HG02938 (cell line): ENCODE data around the gene MPRIP.

Experiments
- ATAC-seq: cut with Tn5 transposase; IDR thresholded peaks from one replicate; pipeline ENCODE4 v1.9.1; 2021; ENCODE audit warnings: mild to moderate bottlenecking, moderate library complexity; ENCODE audit not compliant: unreplicated experiment

Gene MPRIP

DNA sequence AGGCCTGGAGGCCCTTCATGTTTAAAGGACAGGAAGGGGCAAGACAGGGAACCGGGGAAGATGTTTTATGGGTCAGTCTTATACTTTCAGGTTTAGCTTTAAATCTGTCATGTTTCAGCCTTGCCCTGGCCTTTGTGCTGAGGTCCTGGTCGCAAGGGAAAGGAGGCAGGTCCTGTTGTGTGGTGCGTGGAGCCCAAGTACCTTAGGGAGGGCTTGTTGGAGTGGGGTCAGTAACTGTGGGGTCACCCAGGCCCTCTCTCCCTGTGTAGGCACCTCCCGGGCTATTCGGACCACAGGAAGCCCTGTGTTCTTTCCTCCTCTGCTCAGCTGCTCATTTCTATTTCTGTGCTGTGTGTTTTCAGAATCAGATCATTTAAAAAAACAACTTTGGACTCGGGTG, 42.7 kb downstream of the MPRIP start:
- no peak for ATAC-seq

DNA sequence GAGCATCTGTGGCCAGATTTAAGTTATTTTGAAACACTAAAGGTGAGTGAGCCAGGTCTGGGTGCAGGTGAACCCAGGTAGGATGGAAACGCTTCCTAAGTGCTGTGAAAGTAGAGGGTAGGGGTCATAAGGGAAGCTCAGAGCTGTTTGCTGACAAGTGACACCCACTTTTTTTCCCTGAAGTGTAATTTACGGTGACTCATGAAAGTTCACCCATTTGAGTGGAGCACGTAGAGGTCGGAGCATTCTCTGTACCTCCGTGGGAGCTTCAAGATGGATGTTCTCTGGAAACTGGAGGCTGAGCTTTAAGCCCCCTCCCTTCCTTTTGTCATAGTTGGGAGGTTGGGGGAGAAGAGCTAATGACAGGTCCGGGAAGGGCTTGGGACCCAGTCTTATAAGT, 44.3 kb downstream of the MPRIP start:
- ATAC-seq, result no peak

DNA sequence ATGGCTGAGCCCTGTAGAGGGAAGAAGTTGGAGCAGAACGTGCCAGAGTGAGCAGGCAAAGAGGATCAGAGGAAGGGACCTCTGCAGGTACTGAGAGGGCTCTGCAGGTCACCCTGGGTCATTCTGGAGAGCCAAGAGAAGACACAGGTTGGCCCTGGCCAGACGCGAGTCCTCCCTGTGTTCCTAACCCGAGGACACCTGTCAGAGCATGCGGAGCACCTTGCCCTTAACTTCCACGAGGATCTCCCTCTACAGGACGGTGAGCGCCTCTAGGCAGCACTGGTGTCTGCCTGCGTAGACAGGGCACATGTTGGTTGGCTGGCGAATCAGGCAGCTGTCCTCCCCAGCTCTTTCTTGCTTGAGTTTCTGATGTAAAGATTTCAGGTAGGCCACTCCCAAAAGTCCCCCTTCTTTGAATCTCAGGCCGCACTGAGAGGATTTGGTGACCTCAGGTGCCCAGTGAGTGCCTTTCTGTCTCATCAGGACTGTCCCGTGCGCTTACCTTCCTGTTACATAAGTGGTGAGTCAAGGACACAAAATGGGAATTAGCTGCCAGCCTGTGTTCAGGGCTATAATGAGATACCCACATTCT, 45.3 kb downstream of the MPRIP start:
- no peak for ATAC-seq

- no peak for ATAC-seq
These were observed 45.8 kb downstream of the MPRIP start for GRCh38 chr17:17088086-17088485.

- no peak for ATAC-seq
These were observed 46.6 kb downstream of the MPRIP start for GRCh38 chr17:17088541-17089525.

DNA sequence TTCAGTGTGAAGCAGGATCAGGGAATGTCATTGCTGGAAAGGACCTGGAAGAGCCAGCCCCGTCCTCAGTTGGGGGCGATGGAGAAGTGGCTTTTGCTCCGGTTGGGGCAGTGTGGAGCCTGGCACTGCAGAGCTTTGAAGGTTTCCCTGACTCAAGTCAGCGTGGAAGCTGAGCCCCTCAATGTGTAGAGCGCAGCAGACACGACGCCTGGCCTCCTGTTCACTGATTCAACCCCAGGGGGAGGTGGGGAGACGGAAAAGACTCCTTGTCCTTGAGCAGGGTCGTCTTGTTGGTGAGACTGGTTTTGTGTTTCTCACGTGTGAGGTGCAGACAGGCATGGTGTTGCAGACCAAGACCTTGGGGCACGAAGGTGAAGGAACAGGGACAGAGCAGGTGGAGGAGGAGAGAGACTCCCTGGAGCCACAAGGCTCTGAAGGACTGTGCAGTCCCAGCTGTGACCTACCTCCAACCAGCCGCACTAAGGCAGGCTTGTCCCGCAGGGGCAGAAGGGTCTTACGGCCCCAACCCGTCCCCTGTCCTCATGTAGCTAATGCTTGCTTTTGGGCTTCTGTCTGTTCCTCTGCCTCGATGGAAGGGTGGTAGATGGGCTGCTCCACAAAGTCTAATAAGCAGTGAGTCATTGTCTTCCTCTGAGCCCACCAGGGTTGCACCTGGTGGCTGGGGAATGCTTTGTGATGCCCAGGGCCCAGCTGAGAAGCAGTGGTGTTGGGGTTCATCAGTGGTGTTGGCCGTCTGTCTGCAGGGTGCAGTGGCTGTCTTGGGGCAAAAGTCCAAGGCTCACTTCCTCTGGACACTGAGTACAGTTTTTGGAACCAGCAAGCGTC, 47.8 kb downstream of the MPRIP start:
- ATAC-seq, result no peak

- no peak for ATAC-seq
These were observed 48.4 kb downstream of the MPRIP start for GRCh38 chr17:17090642-17091103.

- ATAC-seq, result no peak
These were observed 49.0 kb downstream of the MPRIP start for GRCh38 chr17:17091276-17091675.

DNA sequence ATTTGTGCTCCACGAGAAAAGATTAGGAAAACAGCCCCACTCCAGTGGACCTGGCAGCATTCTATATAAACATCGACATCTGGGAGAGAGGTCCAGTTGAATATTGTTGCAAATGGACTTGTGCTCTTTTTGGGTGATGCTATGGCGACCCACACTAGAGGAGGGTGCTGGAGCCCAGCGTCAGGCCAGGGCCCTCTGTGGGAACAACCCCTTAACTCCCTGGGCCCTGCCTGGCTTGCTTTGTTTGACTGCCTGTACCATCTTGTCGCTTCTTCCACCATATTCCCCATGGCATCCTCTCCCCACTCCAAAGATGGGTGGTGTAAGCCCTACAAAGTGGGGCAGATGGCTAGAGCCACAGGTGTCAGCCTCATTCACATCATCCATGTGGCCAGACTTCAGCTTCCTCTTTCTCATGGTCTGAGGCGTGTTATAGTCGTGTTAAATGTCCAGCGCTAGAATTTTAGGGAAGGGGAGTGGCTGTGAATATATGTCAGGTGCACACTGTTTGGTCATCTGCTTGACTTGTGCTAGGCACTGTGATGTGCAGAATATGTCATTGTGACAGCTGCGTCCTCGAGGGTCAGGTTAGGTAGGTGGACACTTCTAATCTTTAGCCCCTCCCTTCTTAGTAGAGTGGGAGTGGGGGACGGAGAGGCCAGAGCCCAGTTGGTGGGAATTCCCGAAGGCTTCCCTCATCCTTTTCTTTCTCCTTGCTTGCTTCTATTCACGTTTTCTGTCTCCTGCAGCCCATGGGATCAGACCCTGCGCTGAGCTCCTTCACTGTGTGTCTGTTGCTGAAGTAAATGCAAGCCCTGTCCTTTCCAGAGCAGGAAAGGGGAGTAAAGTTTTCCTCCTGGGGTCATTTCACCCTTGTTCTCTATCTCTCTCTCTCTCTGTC, 49.8 kb downstream of the MPRIP start:
- no peak for ATAC-seq

DNA sequence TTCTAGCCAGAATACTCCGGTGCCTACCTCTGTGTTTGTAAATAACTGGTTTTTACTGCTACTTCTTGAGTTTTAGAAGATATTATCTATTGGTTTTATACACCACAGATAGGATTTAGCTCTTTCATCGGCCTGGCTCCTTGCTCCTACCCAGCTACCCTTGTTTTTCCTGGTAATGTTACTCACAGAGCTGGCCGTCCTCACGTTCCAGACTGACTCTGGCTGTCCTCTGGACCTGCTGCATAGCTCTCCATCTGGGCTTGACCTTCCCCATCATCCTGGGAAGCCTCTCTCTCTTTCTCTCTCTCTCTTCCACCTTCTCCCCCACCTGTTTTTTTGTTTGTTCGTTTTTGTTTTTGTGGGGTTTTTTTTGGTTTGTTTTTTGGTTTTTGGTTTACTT, 51.5 kb downstream of the MPRIP start:
- ATAC-seq, result no peak

DNA sequence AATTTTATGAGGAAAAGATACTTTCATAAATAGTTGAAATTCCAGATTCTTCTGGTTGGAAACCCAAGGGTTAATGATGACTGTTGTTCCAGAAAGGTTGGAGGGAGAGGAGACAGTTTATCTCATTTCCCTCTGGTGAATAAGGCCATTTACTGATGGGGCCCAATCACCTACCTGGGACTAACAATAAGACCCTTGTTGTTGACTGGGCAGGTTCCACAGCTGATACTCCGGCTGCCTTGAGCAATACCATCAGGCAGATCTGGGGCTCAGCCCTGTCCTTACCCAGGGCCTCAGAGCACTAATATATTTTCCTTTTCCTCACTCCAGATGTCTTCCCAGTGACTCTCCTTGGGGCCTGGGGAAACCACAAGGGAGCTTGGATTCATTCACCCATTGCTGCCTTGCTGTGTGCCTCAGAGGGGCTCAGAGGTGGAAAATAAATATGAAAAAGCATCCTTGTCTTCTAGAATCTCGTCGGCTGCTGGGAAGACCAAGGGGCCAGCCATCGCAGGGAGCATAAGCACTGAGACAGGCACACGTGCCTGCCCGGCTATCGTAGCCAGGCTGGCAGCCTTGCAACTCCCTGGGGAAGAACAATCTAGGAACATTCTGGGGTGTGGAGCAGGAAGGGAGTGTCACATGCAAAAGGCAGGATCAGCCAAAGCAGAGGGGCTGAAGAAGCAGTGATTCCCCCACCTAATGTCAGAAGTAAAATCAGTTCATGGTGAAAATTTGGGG, 54.4 kb downstream of the MPRIP start:
- ATAC-seq, result no peak

- ATAC-seq, result no peak
These were observed 55.6 kb downstream of the MPRIP start for GRCh38 chr17:17097763-17098345.

- ATAC-seq, result no peak
These were observed 56.4 kb downstream of the MPRIP start for GRCh38 chr17:17098551-17099179.

GRCh38 chr17:17102176-17102575, 59.9 kb downstream of the MPRIP start:
- ATAC-seq, result no peak

GRCh38 chr17:17103160-17103559, 60.9 kb downstream of the MPRIP start:
- no peak for ATAC-seq

- ATAC-seq, result no peak
These were observed 61.8 kb downstream of the MPRIP start for GRCh38 chr17:17104036-17104435.

- ATAC-seq, result no peak
These were observed 62.2 kb downstream of the MPRIP start for GRCh38 chr17:17104494-17104893.

DNA sequence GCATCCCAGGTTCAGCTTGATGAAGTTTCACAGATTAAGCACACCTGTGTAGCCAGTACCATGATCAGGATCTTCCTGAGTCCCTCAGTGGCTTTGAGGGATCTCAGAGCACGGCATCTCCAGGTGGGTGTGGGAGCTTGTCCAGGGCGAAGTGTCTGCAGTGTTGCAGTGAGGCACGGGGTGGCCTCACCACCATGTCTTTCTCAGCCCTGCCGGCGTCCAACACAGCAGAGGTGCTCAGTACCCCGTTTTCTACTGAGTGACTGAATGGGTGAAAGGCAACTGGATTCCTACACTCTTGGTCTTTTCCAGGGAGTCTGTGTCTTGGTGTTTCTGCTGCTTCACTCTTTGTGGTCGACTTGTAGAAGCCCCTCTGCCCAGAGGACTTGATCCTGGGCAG, 63.7 kb downstream of the MPRIP start:
- ATAC-seq, result no peak

- ATAC-seq, result no peak
These were observed 64.5 kb downstream of the MPRIP start for GRCh38 chr17:17106756-17107155.
